Subcutaneous adipose tissue (tissue), 4 donors: ENCODE data around the gene RELL1. TPM values are rescaled to one million over a fixed set of nuclear protein-coding genes. Genes with fewer than 3 reads are reported as not detected.

Experiments used
- CTCF ChIP-seq: fragments of 450-650 bp; IDR thresholded peaks from one replicate; pipeline ENCODE4 v1.5.1; 2016; ENCODE audit warnings: low read depth, mild to moderate bottlenecking, control low read depth, antibody characterized with exemption, moderate library complexity
- total RNA-seq, 4 donors: library from RNA; depleted of rRNA; stranded (reverse); fragments of >200 nt; gene quantifications; one replicate each; pipeline ENCODE4 v1.1.0, GENCODE V29; 2016

RELL1 gene
- total RNA-seq, 4 donors from 2014 or later, result 56.7 to 124 (median 74.5) TPM

DNA sequence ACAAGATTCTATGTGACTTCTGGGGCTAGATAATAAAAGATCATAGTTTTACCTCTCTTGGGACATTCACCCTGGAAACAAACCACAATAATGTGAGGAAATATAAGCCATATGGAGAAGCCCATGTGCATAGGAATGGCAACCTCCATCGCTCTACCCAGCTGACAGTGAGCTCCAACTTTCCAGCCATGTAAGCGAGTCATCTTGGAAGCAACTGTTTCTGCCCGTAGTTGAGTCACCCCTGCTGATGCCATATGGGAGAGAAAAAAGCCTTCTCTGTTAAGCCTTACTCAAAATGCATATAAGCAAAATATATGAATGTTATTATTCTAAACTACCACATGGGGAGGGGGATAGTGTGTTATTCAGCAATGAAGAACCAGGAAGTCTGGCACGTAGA, 31.4 kb upstream of the RELL1 start:
- TF ChIP-seq CTCF, result no peak

DNA sequence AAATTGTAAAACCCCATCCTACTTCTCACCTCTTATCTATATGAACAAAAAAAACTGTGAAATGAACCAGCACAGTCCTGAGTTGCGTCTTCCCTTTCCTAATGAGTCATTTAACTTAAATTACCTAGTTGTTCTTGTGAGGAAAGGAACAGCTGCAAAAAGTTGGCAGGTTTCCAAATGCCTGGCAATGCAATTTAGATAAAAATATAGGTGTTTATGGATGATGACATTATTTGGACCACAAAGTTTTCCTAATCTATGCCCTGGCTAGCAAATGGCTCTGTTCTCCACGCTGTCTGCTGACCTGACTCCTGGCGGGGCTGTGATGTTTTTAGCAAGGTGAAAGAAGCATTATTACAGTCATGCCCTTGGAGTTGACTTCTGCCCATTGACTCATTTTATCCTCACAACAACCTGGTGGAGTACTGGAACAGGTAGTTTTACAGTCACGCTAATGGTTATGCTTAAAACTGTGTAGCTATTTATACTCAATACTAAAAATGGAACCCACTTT, 29.8 kb upstream of the RELL1 start:
- no peak for TF ChIP-seq CTCF

- no peak for TF ChIP-seq CTCF
These were observed 24.3 kb upstream of the RELL1 start for GRCh38 chr4:37710491-37710890.

DNA sequence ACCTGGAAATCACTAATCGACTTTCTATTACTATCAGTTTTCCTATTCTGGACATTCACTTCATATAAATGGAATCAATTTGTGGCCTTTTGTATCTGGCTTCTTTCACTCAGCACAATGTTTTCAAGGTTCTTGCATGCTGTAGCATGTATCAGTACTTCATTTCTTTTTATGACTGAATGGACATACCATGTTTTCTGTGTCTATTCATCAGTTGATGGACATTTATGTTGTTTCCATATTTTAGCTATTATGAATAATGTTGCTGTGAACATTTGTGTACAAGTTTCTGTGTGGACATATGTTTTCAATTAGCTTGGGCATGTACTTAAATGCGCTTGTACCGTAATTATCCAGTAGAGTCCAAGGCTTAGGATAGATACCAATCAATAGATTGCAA, 19.9 kb upstream of the RELL1 start:
- TF ChIP-seq CTCF, result no peak

DNA sequence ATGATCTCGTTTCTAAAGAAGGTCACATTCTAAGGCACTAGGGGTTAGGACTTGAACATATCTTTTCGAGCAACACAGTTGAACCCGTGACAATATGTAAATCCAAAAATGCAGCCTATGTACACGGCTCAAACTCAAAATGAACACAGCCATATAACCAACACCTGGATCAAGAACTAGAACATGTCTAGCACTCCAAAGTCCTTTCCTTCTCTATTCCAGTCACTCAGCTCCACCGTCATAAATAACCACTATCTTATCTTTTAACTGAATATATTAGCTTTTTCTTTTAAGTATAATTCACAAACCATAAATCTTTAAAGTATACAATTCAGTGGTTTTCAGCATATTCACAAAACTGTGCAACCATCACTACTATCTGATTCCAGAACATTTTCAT, 19.4 kb upstream of the RELL1 start:
- TF ChIP-seq CTCF, result no peak

DNA sequence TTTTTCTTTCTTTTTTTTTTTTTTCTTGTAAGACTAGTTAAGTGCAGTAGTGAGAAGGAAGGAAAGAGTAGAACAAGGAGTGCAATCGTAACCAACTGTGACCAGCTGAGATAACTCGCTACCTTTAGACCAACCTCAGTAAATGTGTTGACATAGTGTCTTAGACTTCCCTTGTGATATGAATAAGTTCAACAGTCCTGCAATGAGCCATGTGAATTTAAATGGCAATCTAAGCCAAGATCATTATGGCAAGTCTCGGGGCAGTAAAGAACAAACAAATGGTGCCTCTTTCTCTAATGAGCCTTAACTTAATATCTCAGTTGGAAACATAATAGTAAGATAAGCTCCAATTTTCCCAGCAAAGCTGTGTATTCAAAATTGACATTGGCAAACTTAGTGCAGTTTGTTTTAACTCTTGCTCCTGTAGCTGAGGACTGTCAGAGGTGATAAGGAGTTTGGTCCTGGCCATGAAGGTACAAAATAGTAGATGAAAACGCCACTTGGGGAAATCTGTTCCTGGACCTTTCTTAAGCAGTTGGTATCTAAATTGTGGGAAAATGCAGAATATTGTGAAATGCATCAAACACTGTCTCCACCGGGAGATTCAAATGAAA, 13.8 kb upstream of the RELL1 start:
- TF ChIP-seq CTCF, result no peak

DNA sequence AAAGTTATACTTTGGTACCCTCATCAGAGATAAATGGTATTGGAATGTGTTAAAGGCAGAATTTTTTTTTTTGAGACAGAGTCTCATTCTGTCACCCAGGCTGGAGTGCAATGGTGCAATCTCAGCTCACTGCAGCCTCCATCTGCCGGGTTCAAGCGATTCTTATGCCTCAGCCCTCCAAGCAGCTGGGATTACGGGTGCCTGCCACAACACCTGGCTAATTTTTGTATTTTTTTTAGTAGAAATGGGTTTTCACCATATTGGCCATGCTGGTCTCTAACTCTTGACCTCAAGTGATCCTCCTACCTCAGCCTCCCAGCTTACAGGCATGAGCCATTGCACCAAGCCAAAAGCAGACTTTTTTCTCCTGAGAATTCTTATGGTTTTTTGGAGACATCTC, 11.4 kb upstream of the RELL1 start:
- no peak for TF ChIP-seq CTCF
